WTC11 (cell line): ENCODE results near the gene GOLPH3.

Experiments
- ETV6 ChIP-seq: sonication (generic); formaldehyde crosslinking; IDR thresholded peaks from 2 replicates; pipeline ENCODE4 v1.8.1; 2022; ENCODE audit warnings: mild to moderate bottlenecking, missing genetic modification reagents
- FOXK1 ChIP-seq: sonication (generic); formaldehyde crosslinking; IDR thresholded peaks from 2 replicates; pipeline ENCODE4 v1.8.0; 2022; ENCODE audit warnings: mild to moderate bottlenecking, moderate library complexity, missing genetic modification reagents
- NFE2L1 ChIP-seq: sonication (generic); formaldehyde crosslinking; IDR thresholded peaks from 2 replicates; pipeline ENCODE4 v1.8.1; 2023; ENCODE audit warnings: missing genetic modification reagents
- PRDM15 ChIP-seq: sonication (generic); formaldehyde crosslinking; IDR thresholded peaks from 2 replicates; pipeline ENCODE4 v1.8.0; 2022; ENCODE audit warnings: missing genetic modification reagents
- RORB ChIP-seq: fragments of 250-450 bp; sonication (Bioruptor Pico); IDR thresholded peaks from 2 replicates; pipeline ENCODE4 v1.9.0; 2021; ENCODE audit warnings: mild to moderate bottlenecking
- ZNF317 ChIP-seq: sonication (generic); formaldehyde crosslinking; IDR thresholded peaks from 2 replicates; pipeline ENCODE4 v1.8.1; 2023; ENCODE audit warnings: low read depth, mild to moderate bottlenecking, moderate library complexity, missing genetic modification reagents, borderline replicate concordance
- TF ChIP-seq, protein P1 (sequence below): fragments of 200-600 bp; IDR thresholded peaks from 2 replicates; pipeline ENCODE4 v1.8.0; 2022; ENCODE audit warnings: antibody characterized with exemption

DNA sequence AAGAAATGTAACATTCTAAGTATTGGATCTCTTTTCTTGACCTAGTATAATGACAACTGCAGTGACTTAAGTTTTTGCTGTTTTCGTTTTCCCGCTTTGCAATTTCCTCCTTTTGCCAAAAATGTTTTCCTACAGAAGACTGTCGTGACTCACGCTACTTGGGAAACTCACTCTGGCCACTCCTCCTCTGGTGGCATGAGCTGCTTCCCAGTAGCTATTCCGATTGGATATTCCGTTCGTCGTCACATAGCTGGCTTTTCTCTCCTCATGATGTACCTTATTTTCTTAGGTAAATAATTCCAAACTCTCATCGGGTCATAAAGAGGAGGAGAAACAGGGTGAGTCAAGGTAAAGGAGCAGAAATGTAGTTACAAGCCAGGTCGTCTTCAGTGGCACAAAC, 64.9 kb downstream of the GOLPH3 start:
- TF ChIP-seq PRDM15 (CRISPR knock-in tag) (no peak), ZNF317 (no peak), NFE2L1 (CRISPR knock-in tag) (no peak), RORB (CRISPR knock-in tag) (no peak), FOXK1 (CRISPR knock-in tag) (no peak), ETV6 (CRISPR knock-in tag) (no peak)
- TF ChIP-seq, protein P1, sequence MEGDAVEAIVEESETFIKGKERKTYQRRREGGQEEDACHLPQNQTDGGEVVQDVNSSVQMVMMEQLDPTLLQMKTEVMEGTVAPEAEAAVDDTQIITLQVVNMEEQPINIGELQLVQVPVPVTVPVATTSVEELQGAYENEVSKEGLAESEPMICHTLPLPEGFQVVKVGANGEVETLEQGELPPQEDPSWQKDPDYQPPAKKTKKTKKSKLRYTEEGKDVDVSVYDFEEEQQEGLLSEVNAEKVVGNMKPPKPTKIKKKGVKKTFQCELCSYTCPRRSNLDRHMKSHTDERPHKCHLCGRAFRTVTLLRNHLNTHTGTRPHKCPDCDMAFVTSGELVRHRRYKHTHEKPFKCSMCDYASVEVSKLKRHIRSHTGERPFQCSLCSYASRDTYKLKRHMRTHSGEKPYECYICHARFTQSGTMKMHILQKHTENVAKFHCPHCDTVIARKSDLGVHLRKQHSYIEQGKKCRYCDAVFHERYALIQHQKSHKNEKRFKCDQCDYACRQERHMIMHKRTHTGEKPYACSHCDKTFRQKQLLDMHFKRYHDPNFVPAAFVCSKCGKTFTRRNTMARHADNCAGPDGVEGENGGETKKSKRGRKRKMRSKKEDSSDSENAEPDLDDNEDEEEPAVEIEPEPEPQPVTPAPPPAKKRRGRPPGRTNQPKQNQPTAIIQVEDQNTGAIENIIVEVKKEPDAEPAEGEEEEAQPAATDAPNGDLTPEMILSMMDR: no peak
